Measurements from ENCODE around the gene KRTAP4-2.
"Not testable (repeated sequence)": the region's sequence is repeated elsewhere in the genome, so short reads cannot be mapped to it uniquely, and the experiment has no call there.

The KRTAP4-2 gene

GRCh38 chr17:41160190-41160589 is 17.8 kb downstream of the KRTAP4-2 start:
- not testable (repeated sequence) for DNase-seq

GRCh38 chr17:41153856-41154255 is 24.2 kb downstream of the KRTAP4-2 start:
- no peak for DNase-seq

GRCh38 chr17:41151525-41151924 is 26.5 kb downstream of the KRTAP4-2 start:
- DNase-seq, result no peak

- DNase-seq, result no peak
These were observed 28.0 kb downstream of the KRTAP4-2 start for GRCh38 chr17:41150026-41150425.

- DNase-seq, result no peak
These were observed 28.4 kb downstream of the KRTAP4-2 start, which contains the start of gene KRTAP4-5 for GRCh38 chr17:41149652-41149985. Gene KRTAP4-5 (minus strand): TSS chr17:41149825. CDS start chr17:41149767, 58 bp downstream.

- not testable (repeated sequence) for DNase-seq
These were observed 28.9 kb downstream of the KRTAP4-2 start for GRCh38 chr17:41148971-41149651.

GRCh38 chr17:41147531-41148204 is 30.4 kb downstream of the KRTAP4-2 start:
- DNase-seq, result no peak

GRCh38 chr17:41145261-41145660 is 32.8 kb downstream of the KRTAP4-2 start:
- no peak for DNase-seq

GRCh38 chr17:41144846-41145245 is 33.2 kb downstream of the KRTAP4-2 start:
- DNase-seq, result no peak

GRCh38 chr17:41141361-41141760 is 36.7 kb downstream of the KRTAP4-2 start:
- DNase-seq, result no peak

GRCh38 chr17:41140360-41141131 is 37.5 kb downstream of the KRTAP4-2 start, which contains the start of gene KRTAP4-6:
Gene KRTAP4-6 (minus strand): TSS chr17:41140544. CDS start chr17:41140487, 57 bp downstream.
- no peak for DNase-seq

GRCh38 chr17:41139865-41140264 is 38.2 kb downstream of the KRTAP4-2 start:
- DNase-seq, result not testable (repeated sequence)

- DNase-seq, result no peak
These were observed 43.9 kb downstream of the KRTAP4-2 start for GRCh38 chr17:41133880-41134735.

- no peak for DNase-seq
These were observed 46.0 kb downstream of the KRTAP4-2 start for GRCh38 chr17:41131979-41132378.
